Nephron progenitor cell (in vitro differentiated cells): ENCODE results near the gene PDZD7.
"Not testable (repeated sequence)": the region's sequence is repeated elsewhere in the genome, so short reads cannot be mapped to it uniquely, and the experiment has no call there.

Experiments used
- DNase-seq: peaks from one replicate; pipeline ENCODE4 v3.0.0; 2021
- H3K27ac Mint-ChIP-seq: 2 replicates; pipeline ENCODE4 v1.8.0; 2021; ENCODE audit warnings: mild to moderate bottlenecking, moderate library complexity, mixed read lengths
- H3K27me3 Mint-ChIP-seq: 2 replicates; pipeline ENCODE4 v1.8.0; 2021; ENCODE audit warnings: mild to moderate bottlenecking, low read depth, mixed read lengths; ENCODE audit not compliant: poor library complexity
- H3K36me3 Mint-ChIP-seq: 2 replicates; pipeline ENCODE4 v1.8.0; 2021; ENCODE audit warnings: low read depth, mixed read lengths
- H3K4me1 Mint-ChIP-seq: 2 replicates; pipeline ENCODE4 v1.8.0; 2021; ENCODE audit warnings: mixed read lengths
- H3K4me3 Mint-ChIP-seq: 2 replicates; pipeline ENCODE4 v1.8.0; 2021; ENCODE audit warnings: mild to moderate bottlenecking, moderate library complexity, mixed read lengths
- H3K9me3 Mint-ChIP-seq: 2 replicates; pipeline ENCODE4 v1.8.0; 2021; ENCODE audit warnings: mild to moderate bottlenecking, moderate library complexity, mixed read lengths
- TF ChIP-seq, protein P1 (sequence below): fragments of 200-600 bp; sonication (generic); IDR thresholded peaks from 2 replicates; pipeline ENCODE4 v1.5.0; 2021; ENCODE audit warnings: antibody characterized with exemption

Gene PDZD7

DNA sequence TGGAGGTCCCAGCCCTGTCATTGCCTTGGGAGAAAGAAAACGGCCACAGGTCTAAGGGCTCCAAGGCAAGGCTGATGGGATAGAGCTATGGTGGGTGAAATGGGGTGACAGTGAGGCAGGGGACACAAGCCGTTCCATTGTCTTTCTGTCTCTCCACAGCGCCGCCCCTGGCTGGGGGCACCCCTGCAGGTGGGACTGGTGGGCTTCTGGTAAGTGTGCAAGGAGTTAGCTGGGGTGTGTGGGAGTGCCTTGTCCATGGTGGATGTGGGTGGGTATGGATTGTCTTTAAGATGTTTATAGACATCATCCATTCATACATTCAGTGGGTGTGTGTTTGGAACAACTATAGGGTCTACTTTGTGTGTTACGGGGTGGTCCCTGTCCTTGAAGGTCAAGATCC is 7.6 kb upstream of the PDZD7 start:
- no peak for DNase-seq
- Mint-ChIP-seq H3K4me1 (peaks cover 64% of the 10 kb centered on the region), H3K9me3 (no peaks in the 10 kb centered on the region), H3K36me3 (no peaks in the 10 kb centered on the region), H3K4me3 (no peak overlapping the region), H3K27me3 (peaks cover 76% of the 10 kb centered on the region), H3K27ac (no peak overlapping the region)
- TF ChIP-seq, protein P1, sequence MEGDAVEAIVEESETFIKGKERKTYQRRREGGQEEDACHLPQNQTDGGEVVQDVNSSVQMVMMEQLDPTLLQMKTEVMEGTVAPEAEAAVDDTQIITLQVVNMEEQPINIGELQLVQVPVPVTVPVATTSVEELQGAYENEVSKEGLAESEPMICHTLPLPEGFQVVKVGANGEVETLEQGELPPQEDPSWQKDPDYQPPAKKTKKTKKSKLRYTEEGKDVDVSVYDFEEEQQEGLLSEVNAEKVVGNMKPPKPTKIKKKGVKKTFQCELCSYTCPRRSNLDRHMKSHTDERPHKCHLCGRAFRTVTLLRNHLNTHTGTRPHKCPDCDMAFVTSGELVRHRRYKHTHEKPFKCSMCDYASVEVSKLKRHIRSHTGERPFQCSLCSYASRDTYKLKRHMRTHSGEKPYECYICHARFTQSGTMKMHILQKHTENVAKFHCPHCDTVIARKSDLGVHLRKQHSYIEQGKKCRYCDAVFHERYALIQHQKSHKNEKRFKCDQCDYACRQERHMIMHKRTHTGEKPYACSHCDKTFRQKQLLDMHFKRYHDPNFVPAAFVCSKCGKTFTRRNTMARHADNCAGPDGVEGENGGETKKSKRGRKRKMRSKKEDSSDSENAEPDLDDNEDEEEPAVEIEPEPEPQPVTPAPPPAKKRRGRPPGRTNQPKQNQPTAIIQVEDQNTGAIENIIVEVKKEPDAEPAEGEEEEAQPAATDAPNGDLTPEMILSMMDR = no peak

- TF ChIP-seq, protein P1 = no peak
- DNase-seq = no peak
- Mint-ChIP-seq H3K4me1 (peaks cover 63% of the 10 kb centered on the region), H3K27ac (no peak overlapping the region), H3K4me3 (no peak overlapping the region), H3K27me3 (peaks cover 92% of the 10 kb centered on the region), H3K36me3 (no peaks in the 10 kb centered on the region), H3K9me3 (no peaks in the 10 kb centered on the region)
Measured at GRCh38 chr10:101036726-101037125, 5.8 kb upstream of the PDZD7 start.

- Mint-ChIP-seq H3K27me3 (peaks cover 96% of the 10 kb centered on the region), H3K4me3 (no peak overlapping the region), H3K27ac (no peak overlapping the region), H3K9me3 (no peaks in the 10 kb centered on the region), H3K36me3 (no peaks in the 10 kb centered on the region), H3K4me1 (peaks cover 63% of the 10 kb centered on the region)
- TF ChIP-seq, protein P1 = no peak
- DNase-seq = no peak
Measured at GRCh38 chr10:101035916-101036702, 5.2 kb upstream of the PDZD7 start.

DNA sequence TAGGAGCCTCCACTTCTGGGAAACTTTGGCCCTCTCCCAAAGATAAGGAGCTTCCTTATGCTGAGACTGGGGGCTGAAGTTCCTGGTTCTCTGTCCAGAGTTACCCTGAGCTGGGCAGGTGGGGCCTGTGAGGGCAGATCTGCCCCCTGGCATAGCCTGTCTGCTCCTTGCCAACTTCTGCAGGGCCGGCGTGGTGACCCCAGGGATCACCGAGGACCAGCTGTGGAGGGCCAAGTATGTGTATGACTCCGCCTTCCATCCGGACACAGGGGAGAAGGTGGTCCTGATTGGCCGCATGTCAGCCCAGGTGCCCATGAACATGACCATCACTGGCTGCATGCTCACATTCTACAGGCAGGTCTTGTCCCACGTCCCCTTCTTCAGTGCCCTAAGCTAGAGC is 4.4 kb upstream of the PDZD7 start:
- Mint-ChIP-seq H3K36me3 (no peaks in the 10 kb centered on the region), H3K4me3 (no peak overlapping the region), H3K27ac (no peak overlapping the region), H3K9me3 (no peaks in the 10 kb centered on the region), H3K27me3 (peaks cover 96% of the 10 kb centered on the region), H3K4me1 (peaks cover 56% of the 10 kb centered on the region)
- no peak for DNase-seq
- TF ChIP-seq, protein P1 = no peak

DNA sequence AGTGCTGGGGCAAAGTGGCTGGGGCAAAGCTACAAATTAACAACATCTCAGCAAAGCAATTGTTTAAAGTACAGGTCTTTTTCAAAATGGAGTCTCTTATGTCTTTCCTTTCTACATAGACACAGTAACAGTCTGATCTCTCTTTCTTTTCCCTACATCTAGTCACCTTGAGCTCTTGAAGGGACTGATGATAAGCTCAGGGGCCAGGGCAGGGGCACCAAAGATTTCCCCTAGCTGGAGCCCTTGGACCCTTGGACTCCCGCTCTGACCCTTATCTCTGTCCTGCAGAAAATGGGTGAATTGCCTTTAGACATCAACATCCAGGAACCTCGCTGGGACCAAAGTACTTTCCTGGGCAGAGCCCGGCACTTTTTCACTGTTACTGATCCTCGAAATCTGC is 3.5 kb upstream of the PDZD7 start:
- Mint-ChIP-seq H3K27me3 (peaks cover 88% of the 10 kb centered on the region), H3K4me1 (peaks cover 52% of the 10 kb centered on the region)
- not testable (repeated sequence) for H3K27ac Mint-ChIP-seq, H3K36me3 Mint-ChIP-seq, H3K9me3 Mint-ChIP-seq, H3K4me3 Mint-ChIP-seq, DNase-seq

DNA sequence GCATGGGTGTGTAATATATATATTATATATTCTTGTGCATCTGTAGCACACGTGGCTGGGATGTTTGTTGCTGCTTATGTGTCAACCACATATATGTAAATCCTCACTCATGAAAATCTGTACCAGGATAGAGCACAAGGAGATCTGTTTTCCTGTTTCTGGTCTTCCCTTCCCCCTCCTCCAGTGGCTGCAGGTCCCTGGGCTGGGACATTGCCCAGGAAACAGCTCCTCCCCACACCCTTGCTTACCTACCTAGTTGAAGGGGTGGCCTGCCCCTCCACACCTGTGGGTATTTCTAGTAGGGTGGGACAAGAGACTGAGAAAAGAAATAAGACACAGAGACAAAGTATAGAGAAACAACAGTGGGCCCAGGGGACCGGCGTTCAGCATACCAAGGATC is 2.3 kb upstream of the PDZD7 start:
- no peak overlapping the region for H3K27ac Mint-ChIP-seq
- DNase-seq = no peak
- TF ChIP-seq, protein P1 = no peak
- peaks cover 58% of the 10 kb centered on the region for H3K4me1 Mint-ChIP-seq
- peak overlapping the region; percentile 44 for H3K4me3 Mint-ChIP-seq
- no peaks in the 10 kb centered on the region for H3K9me3 Mint-ChIP-seq
- no peaks in the 10 kb centered on the region for H3K36me3 Mint-ChIP-seq
- H3K27me3 Mint-ChIP-seq = peaks cover 82% of the 10 kb centered on the region
